ENCODE results near the gene DCXR.

The DCXR gene

GRCh38 chr17:82003411-82004381 is 33.8 kb downstream of the DCXR start:
- FAIRE-seq (no peak), DNase-seq (ENCODE audit: insufficient read length) (no peak)
- no peak for TF ChIP-seq POLR2A (IDR thresholded peaks at IDR 0.05; ENCODE audit: low read depth, low read length)
- no peak for TF ChIP-seq POLR2AphosphoS5 (IDR thresholded peaks at IDR 0.05; ENCODE audit: low read depth, low read length)
- no peak for TF ChIP-seq TAF1 (IDR thresholded peaks at IDR 0.05; ENCODE audit: borderline replicate concordance, low read depth, low read length)

DNA sequence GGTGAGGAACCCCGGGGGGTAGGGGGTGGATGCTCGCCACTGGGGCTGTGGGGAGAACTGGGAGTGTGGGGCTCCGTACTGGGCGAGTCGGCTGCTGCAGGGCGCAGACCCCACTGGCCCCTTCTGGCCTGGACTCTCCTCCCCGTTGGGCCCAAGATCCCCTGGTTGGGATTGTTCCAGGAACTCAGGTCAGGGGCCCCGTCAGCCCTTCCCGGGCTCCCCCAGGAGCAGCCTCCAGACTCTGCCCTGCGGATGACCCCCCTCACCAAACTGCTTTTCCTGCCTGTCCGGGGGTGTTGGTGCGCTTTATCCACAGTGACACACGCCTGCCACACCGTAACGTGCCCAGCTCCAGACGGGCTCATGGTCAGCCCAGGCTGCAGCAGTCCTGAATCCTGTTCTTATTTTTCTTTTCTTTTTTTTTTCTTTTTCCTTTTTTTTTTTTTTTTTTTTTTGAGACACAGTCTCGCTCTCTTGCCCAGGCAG is 35.9 kb downstream of the DCXR start:
- FAIRE-seq: no peak
- TF ChIP-seq TAF1 (IDR thresholded peaks at IDR 0.05; ENCODE audit: borderline replicate concordance, low read depth, low read length): no peak
- no peak for TF ChIP-seq POLR2AphosphoS5 (IDR thresholded peaks at IDR 0.05; ENCODE audit: low read depth, low read length)
- DNase-seq (ENCODE audit: insufficient read length): no peak

DNA sequence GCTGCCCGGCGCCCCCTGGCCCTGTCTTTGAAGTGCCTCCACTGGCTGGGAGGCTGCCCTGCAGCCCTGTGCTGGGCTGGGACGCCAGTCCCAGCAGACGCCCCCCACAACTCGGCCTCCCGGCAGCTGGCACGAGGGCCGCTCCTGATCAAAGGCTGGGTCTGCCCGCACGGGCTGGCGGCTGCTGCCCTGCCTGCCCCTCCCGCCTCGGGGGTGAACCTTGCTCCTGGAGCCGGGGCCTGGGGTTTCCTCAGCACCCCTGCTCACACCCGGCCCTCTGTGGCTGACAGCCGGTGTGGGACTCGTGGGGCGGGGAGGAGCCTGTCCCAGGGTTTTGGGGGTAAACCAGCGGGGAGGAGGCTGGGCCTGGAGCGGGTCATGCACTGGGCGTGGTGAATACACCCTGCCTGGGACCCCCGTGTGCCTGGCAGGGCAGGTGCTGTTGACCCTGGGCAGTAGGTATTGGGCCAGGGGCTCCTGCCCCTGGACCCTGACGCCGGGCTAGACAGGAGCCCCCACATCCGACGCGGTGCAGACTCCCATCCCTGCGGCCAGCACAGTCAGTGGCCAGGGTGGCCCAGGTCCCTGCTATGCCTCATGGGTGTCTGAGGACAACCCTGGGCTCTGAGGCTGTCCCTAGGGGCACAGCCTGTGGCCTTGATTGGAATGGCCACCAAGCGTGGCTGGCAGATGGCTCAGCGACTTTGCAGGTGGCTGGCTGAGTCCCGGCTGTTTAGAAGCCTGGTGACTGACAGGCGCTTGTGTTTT is 36.5 kb downstream of the DCXR start:
- FAIRE-seq (no peak), DNase-seq (ENCODE audit: insufficient read length) (no peak)
- no peak for TF ChIP-seq TAF1 (IDR thresholded peaks at IDR 0.05; ENCODE audit: borderline replicate concordance, low read depth, low read length)
- TF ChIP-seq POLR2AphosphoS5 (IDR thresholded peaks at IDR 0.05; ENCODE audit: low read depth, low read length): no peak
- TF ChIP-seq POLR2A (IDR thresholded peaks at IDR 0.05; ENCODE audit: low read depth, low read length): no peak

- DNase-seq (ENCODE audit: insufficient read length) (no peak), FAIRE-seq (no peak)
- TF ChIP-seq TAF1 (IDR thresholded peaks at IDR 0.05; ENCODE audit: borderline replicate concordance, low read depth, low read length) (no peak), POLR2AphosphoS5 (IDR thresholded peaks at IDR 0.05; ENCODE audit: low read depth, low read length) (no peak)
Observed at GRCh38 chr17:81999976-82000802, 37.3 kb downstream of the DCXR start.

GRCh38 chr17:81999587-81999975 is 37.9 kb downstream of the DCXR start:
- TF ChIP-seq POLR2AphosphoS5 (IDR thresholded peaks at IDR 0.05; ENCODE audit: low read depth, low read length) (no peak), TAF1 (IDR thresholded peaks at IDR 0.05; ENCODE audit: borderline replicate concordance, low read depth, low read length) (no peak), POLR2A (IDR thresholded peaks at IDR 0.05; ENCODE audit: low read depth, low read length) (no peak)
- DNase-seq (ENCODE audit: insufficient read length) (no peak), FAIRE-seq (no peak)

DNA sequence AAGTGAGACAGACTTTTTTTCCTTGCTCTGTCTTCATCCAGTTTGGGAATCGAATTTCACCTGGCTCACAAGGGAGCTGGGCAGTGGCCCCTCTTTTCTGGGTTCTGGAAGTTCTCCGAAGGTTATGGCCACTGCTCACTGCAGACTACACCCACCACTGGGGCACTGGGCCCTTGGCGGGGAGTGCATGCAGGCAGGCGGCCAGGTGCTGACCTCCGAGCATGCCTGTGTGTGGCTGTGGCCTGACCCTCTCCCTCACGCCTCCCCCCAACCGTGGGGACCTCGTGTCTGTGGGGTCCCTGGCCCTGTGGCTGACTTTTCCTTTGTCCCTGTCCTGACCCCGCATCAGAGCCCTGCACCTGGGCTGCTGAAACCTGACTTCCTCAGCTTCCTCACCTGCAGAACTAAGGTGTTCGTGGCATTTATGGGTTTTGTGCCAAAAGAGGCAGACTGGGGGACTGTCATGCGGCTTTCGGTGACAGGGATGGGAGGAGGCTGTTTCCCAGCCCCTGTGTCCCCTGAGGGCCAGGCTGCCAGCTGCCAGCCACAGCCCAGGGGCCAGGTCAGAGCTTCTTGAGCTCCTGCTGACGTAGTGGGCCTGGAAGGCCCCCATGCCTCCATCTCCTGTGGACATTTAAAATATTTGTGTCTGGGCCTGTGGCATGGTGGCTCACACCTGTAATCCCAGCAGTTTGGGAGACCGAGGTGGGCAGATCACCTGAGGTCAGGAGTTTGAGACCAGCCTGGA is 38.6 kb downstream of the DCXR start:
- FAIRE-seq: no peak
- TF ChIP-seq POLR2A (IDR thresholded peaks at IDR 0.05; ENCODE audit: low read depth, low read length) (no peak), TAF1 (IDR thresholded peaks at IDR 0.05; ENCODE audit: borderline replicate concordance, low read depth, low read length) (no peak)
- DNase-seq (ENCODE audit: insufficient read length): no peak

- DNase-seq (ENCODE audit: insufficient read length) (no peak), FAIRE-seq (no peak)
- no peak for TF ChIP-seq POLR2A (IDR thresholded peaks at IDR 0.05; ENCODE audit: low read depth, low read length)
- TF ChIP-seq TAF1 (IDR thresholded peaks at IDR 0.05; ENCODE audit: borderline replicate concordance, low read depth, low read length): no peak
- TF ChIP-seq POLR2AphosphoS5 (IDR thresholded peaks at IDR 0.05; ENCODE audit: low read depth, low read length): no peak
Observed at GRCh38 chr17:81998212-81998611, 39.3 kb downstream of the DCXR start.

- FAIRE-seq (no peak), DNase-seq (ENCODE audit: insufficient read length) (no peak)
- no peak for TF ChIP-seq POLR2A (IDR thresholded peaks at IDR 0.05; ENCODE audit: low read depth, low read length)
- TF ChIP-seq TAF1 (IDR thresholded peaks at IDR 0.05; ENCODE audit: borderline replicate concordance, low read depth, low read length): no peak
- TF ChIP-seq POLR2AphosphoS5 (IDR thresholded peaks at IDR 0.05; ENCODE audit: low read depth, low read length): no peak
Observed at GRCh38 chr17:81996757-81997441, 40.6 kb downstream of the DCXR start.

GRCh38 chr17:81996232-81996756 is 41.2 kb downstream of the DCXR start:
- FAIRE-seq (no peak), DNase-seq (ENCODE audit: insufficient read length) (no peak)
- TF ChIP-seq POLR2AphosphoS5 (IDR thresholded peaks at IDR 0.05; ENCODE audit: low read depth, low read length): no peak
- TF ChIP-seq TAF1 (IDR thresholded peaks at IDR 0.05; ENCODE audit: borderline replicate concordance, low read depth, low read length): no peak
- TF ChIP-seq POLR2A (IDR thresholded peaks at IDR 0.05; ENCODE audit: low read depth, low read length): no peak
